C1 segment of cervical spinal cord (tissue), 14 donors: ENCODE measurements around the gene KIRREL3.
A peak's percentile ranks its signal among the peaks of the same experiment; 100 is the strongest.

Experiments used
- DNase-seq, 14 donors: peaks; one replicate each; lab custom pipeline; 2025; lab: John Stamatoyannopoulos, UW

The KIRREL3 gene

GRCh38 chr11:126583594-126584427 lies 416.8 kb downstream of the KIRREL3 start:
- no peak for DNase-seq

GRCh38 chr11:126583101-126583500 lies 417.5 kb downstream of the KIRREL3 start:
- peak in 1 of 14 donors; percentile 72 for DNase-seq

GRCh38 chr11:126581871-126582648 lies 418.5 kb downstream of the KIRREL3 start:
- DNase-seq, result no peak

GRCh38 chr11:126578426-126578825 lies 422.1 kb downstream of the KIRREL3 start:
- DNase-seq, result no peak

- DNase-seq, result no peak
These were observed 422.5 kb downstream of the KIRREL3 start for GRCh38 chr11:126578021-126578420.

GRCh38 chr11:126575849-126576248 lies 424.7 kb downstream of the KIRREL3 start:
- DNase-seq, result no peak

- DNase-seq, result no peak
These were observed 427.1 kb downstream of the KIRREL3 start for GRCh38 chr11:126573325-126573978.

- DNase-seq, result no peak
These were observed 430.1 kb downstream of the KIRREL3 start for GRCh38 chr11:126570489-126570888.

GRCh38 chr11:126567419-126567818 lies 433.2 kb downstream of the KIRREL3 start:
- DNase-seq, result no peak

- DNase-seq, result no peak
These were observed 436.0 kb downstream of the KIRREL3 start for GRCh38 chr11:126564566-126564965.

- DNase-seq, result peak in 1 of 14 donors; percentile 7
These were observed 439.2 kb downstream of the KIRREL3 start for GRCh38 chr11:126561327-126561893.

- DNase-seq, result no peak
These were observed 440.3 kb downstream of the KIRREL3 start for GRCh38 chr11:126560221-126560620.

- no peak for DNase-seq
These were observed 451.7 kb downstream of the KIRREL3 start for GRCh38 chr11:126548581-126549550.

GRCh38 chr11:126547691-126548090 lies 452.9 kb downstream of the KIRREL3 start:
- no peak for DNase-seq

GRCh38 chr11:126547161-126547560 lies 453.4 kb downstream of the KIRREL3 start:
- DNase-seq, result no peak

- DNase-seq, result no peak
These were observed 453.9 kb downstream of the KIRREL3 start for GRCh38 chr11:126546694-126547093.

GRCh38 chr11:126546191-126546590 lies 454.4 kb downstream of the KIRREL3 start:
- no peak for DNase-seq

GRCh38 chr11:126545057-126545555 lies 455.5 kb downstream of the KIRREL3 start:
- no peak for DNase-seq

- DNase-seq, result peak in 11 of 14 donors; percentile 15 to 89 (median 64)
These were observed 456.2 kb downstream of the KIRREL3 start for GRCh38 chr11:126544108-126545056.
